H1 (cell line): Measurements from ENCODE around the gene TCEA2. TPM values are rescaled to one million over a fixed set of nuclear protein-coding genes. Genes with fewer than 3 reads are reported as not detected.

Source experiments
- CTCF ChIA-PET: fragments of 300-600 bp; sonication (Branson Sonifier 250); formaldehyde crosslinking; loops from one replicate; lab custom pipeline; 2021; ENCODE audit not compliant: partially characterized antibody; lab: Charles Lee
- POLR2A ChIA-PET: fragments of 300-600 bp; sonication (Branson Sonifier 250); formaldehyde crosslinking; loops from one replicate; lab custom pipeline; 2021; ENCODE audit warnings: inconsistent platforms; ENCODE audit not compliant: partially characterized antibody; lab: Charles Lee
- DNase-seq, 2 experiments: peaks; one replicate each; pipeline versions ENCODE4 v3.0.0 to v3.0.0-alpha.2; 2010 to 2022; ENCODE audit warnings: low spot score in 2 of 2, low read depth in 1 of 2, mixed read lengths in 1 of 2
- FAIRE-seq: peaks from 2 replicates; lab custom pipeline; 2011; peaks lifted over from hg19 to GRCh38; lab: Jason Lieb, UNC
- H2AFZ ChIP-seq: 2 replicates; pipeline ENCODE4 v1.8.1; 2012; ENCODE audit warnings: low read length, inconsistent platforms
- H2AK5ac ChIP-seq: 2 replicates; pipeline ENCODE4 v1.6.1; 2013; ENCODE audit warnings: low read depth, low read length
- H2BK120ac ChIP-seq: replicated peaks from 2 replicates; pipeline ENCODE3; 2013; ENCODE audit warnings: low read depth, low read length, inconsistent platforms
- H2BK12ac ChIP-seq: 2 replicates; pipeline ENCODE4 v1.6.1; 2013; ENCODE audit warnings: low read depth, low read length
- H2BK15ac ChIP-seq: 2 replicates; pipeline ENCODE4 v1.6.1; 2013; ENCODE audit warnings: low read length
- H2BK20ac ChIP-seq: 2 replicates; pipeline ENCODE4 v1.6.1; 2013; ENCODE audit warnings: low read length
- H2BK5ac ChIP-seq: 2 replicates; pipeline ENCODE4 v1.6.1; 2013; ENCODE audit warnings: low read depth, low read length
- H3K14ac ChIP-seq: 2 replicates; pipeline ENCODE4 v1.6.1; 2013; ENCODE audit warnings: inconsistent platforms; ENCODE audit not compliant: insufficient read length
- H3K18ac ChIP-seq: 2 replicates; pipeline ENCODE4 v1.6.1; 2013; ENCODE audit warnings: low read length; ENCODE audit errors: extremely low read depth
- H3K23ac ChIP-seq: 2 replicates; pipeline ENCODE4 v1.6.1; 2013; ENCODE audit warnings: inconsistent platforms; ENCODE audit not compliant: insufficient read length
- H3K23me2 ChIP-seq: 2 replicates; pipeline ENCODE4 v1.6.1; 2013; ENCODE audit warnings: low read depth, low read length
- H3K27ac ChIP-seq: 2 replicates; pipeline ENCODE4 v1.6.1; 2011; ENCODE audit warnings: low read depth, low read length, inconsistent platforms
- H3K27me3 ChIP-seq, 4 experiments: replicated peaks in 1 of 4; 1 replicate in 1 of 4; 2 replicates in 3 of 4; pipeline versions ENCODE4 v1.6.1 to v1.8.1; 2011 to 2013; ENCODE audit warnings: low read length in 3 of 4, mild to moderate bottlenecking in 3 of 4, inconsistent platforms in 2 of 4, mixed read lengths in 2 of 4, moderate library complexity in 1 of 4; ENCODE audit not compliant: control insufficient read depth in 3 of 4, insufficient read depth in 3 of 4; ENCODE audit errors: extremely low read depth in 1 of 4
- H3K36me3 ChIP-seq, 4 experiments: 2 replicates each; pipeline versions ENCODE4 v1.6.1 to v1.8.1; 2011 to 2013; ENCODE audit warnings: mild to moderate bottlenecking in 4 of 4, low read length in 3 of 4, moderate library complexity in 2 of 4, control low read depth in 1 of 4, inconsistent platforms in 1 of 4; ENCODE audit not compliant: insufficient read depth in 4 of 4, control insufficient read depth in 2 of 4
- H3K4ac ChIP-seq: replicated peaks from 2 replicates; pipeline ENCODE3; 2013; ENCODE audit warnings: low read length, low read depth, mixed read lengths, inconsistent platforms; ENCODE audit not compliant: insufficient read length
- H3K4me1 ChIP-seq, 4 experiments: replicated peaks in 1 of 4; 1 replicate in 1 of 4; 2 replicates in 3 of 4; pipeline versions ENCODE4 v1.6.1 to v1.8.1; 2011 to 2013; ENCODE audit warnings: low read length in 3 of 4, inconsistent platforms in 2 of 4, mixed read lengths in 1 of 4; ENCODE audit not compliant: insufficient read depth in 4 of 4, control insufficient read depth in 3 of 4
- H3K4me2 ChIP-seq, 2 experiments: 2 replicates each; pipeline versions ENCODE4 v1.6.1 to v1.8.1; 2011 to 2013; ENCODE audit warnings: low read depth in 2 of 2, low read length in 2 of 2, control low read depth in 1 of 2, inconsistent platforms in 1 of 2, mild to moderate bottlenecking in 1 of 2; ENCODE audit not compliant: insufficient read depth in 1 of 2
- H3K4me3 ChIP-seq, 4 experiments: fragments of 200-600, 300-600 bp in 1 of 4; sonication (generic), shearing (Covaris generic), sonication (Bioruptor Twin) in 1 of 4; 2 replicates each; pipeline versions ENCODE4 v1.5.1 to v1.8.1; 2011 to 2016; ENCODE audit warnings: low read length in 4 of 4, low read depth in 3 of 4, control low read depth in 2 of 4, inconsistent platforms in 2 of 4, mild to moderate bottlenecking in 2 of 4, mixed read lengths in 1 of 4, moderate library complexity in 1 of 4; ENCODE audit not compliant: insufficient read depth in 2 of 4; ENCODE audit errors: extremely low read depth in 1 of 4
- H3K56ac ChIP-seq: replicated peaks from 2 replicates; pipeline ENCODE3; 2013; ENCODE audit warnings: low read depth, mild to moderate bottlenecking, mixed read lengths, low read length, inconsistent platforms; ENCODE audit not compliant: insufficient read length
- H3K79me1 ChIP-seq: 2 replicates; pipeline ENCODE4 v1.6.1; 2013; ENCODE audit warnings: low read depth, low read length, control low read depth
- H3K79me2 ChIP-seq, 2 experiments: 2 replicates each; pipeline versions ENCODE4 v1.6.1 to v1.8.1; 2012 to 2013; ENCODE audit warnings: low read length in 2 of 2, mild to moderate bottlenecking in 2 of 2, inconsistent platforms in 1 of 2; ENCODE audit not compliant: insufficient read depth in 2 of 2, control insufficient read depth in 1 of 2
- H3K9ac ChIP-seq, 4 experiments: replicated peaks in 1 of 4; 1 replicate in 1 of 4; 2 replicates in 3 of 4; pipeline versions ENCODE4 v1.6.1 to v1.8.1; 2011 to 2013; ENCODE audit warnings: low read depth in 3 of 4, low read length in 3 of 4, control low read depth in 2 of 4, mild to moderate bottlenecking in 2 of 4, moderate library complexity in 2 of 4, inconsistent platforms in 1 of 4; ENCODE audit errors: extremely low read depth in 1 of 4
- H3K9me3 ChIP-seq, 2 experiments: 2 replicates each; pipeline versions ENCODE4 v1.6.1 to v1.8.1; 2012 to 2013; ENCODE audit warnings: mild to moderate bottlenecking in 2 of 2, moderate library complexity in 2 of 2, control low read depth in 1 of 2, inconsistent platforms in 1 of 2, low read depth in 1 of 2, low read length in 1 of 2, mixed read lengths in 1 of 2; ENCODE audit not compliant: insufficient read depth in 2 of 2
- H4K20me1 ChIP-seq, 2 experiments: replicated peaks in 1 of 2; 2 replicates each; pipeline versions ENCODE3 to v1.8.1; 2011 to 2013; ENCODE audit warnings: inconsistent platforms in 2 of 2, low read length in 2 of 2, mild to moderate bottlenecking in 1 of 2; ENCODE audit not compliant: insufficient read depth in 2 of 2, control insufficient read depth in 1 of 2
- H4K5ac ChIP-seq: 2 replicates; pipeline ENCODE4 v1.6.1; 2013; ENCODE audit warnings: low read length, low read depth, mixed read lengths, inconsistent platforms; ENCODE audit not compliant: insufficient read length
- H4K8ac ChIP-seq: 2 replicates; pipeline ENCODE4 v1.8.0; 2013; ENCODE audit warnings: mild to moderate bottlenecking, moderate library complexity, low read length, inconsistent platforms; ENCODE audit not compliant: insufficient read depth; ENCODE audit errors: extremely low read depth
- H4K91ac ChIP-seq: replicated peaks from 2 replicates; pipeline ENCODE3; 2013; ENCODE audit warnings: low read length, mixed read lengths, inconsistent platforms; ENCODE audit not compliant: insufficient read length
- CBX8 ChIP-seq: fragments of 300-800, 300-1000 bp; sonication (generic); IDR thresholded peaks from 2 replicates; pipeline ENCODE4 v1.7.1; 2016; ENCODE audit warnings: low read depth, low read length, borderline replicate concordance
- KDM1A ChIP-seq: fragments of 200-600, 300-600 bp; sonication (generic); IDR thresholded peaks from 2 replicates; pipeline ENCODE4 v1.7.1; 2016; ENCODE audit warnings: mild to moderate bottlenecking, low read length, borderline replicate concordance
- NRF1 ChIP-seq: IDR thresholded peaks from 2 replicates; pipeline ENCODE4 v1.6.1; 2011; ENCODE audit warnings: mild to moderate bottlenecking, low read depth, low read length, improper control_type of control experiment
- POLR2AphosphoS5 ChIP-seq: IDR thresholded peaks from 2 replicates; pipeline ENCODE4 v1.6.1; 2011; ENCODE audit warnings: low read depth, low read length
- SIX5 ChIP-seq: IDR thresholded peaks from 2 replicates; pipeline ENCODE4 v1.6.1; 2011; ENCODE audit warnings: mild to moderate bottlenecking, low read depth, low read length
- WGBS, 2 experiments: shearing (Covaris generic) in 1 of 2; methylation state at CpG; one replicate each; pipeline versions ENCODE4 v1.1.6 to v1.1.7; 2013 to 2015; ENCODE audit warnings: low lambda C conversion rate in 2 of 2, mixed read lengths in 2 of 2, inconsistent platforms in 1 of 2, low coverage in 1 of 2, missing lambda C conversion rate in 1 of 2; ENCODE audit not compliant: insufficient replicate concordance in 2 of 2, insufficient coverage in 1 of 2, insufficient read length in 1 of 2; ENCODE audit errors: extremely low coverage in 1 of 2, missing lambda C conversion rate in 1 of 2; 5-methylcytosine and 5-hydroxymethylcytosine counted together
- polyA plus RNA-seq, 7 experiments: library from polyadenylated mRNA; depleted of rRNA in 3 of 7; stranded (reverse) in 5 of 7; unstranded in 2 of 7; fragments of >200 nt in 5 of 7; fragments of 200-250 nt in 2 of 7; gene quantifications; 1 replicate in 5 of 7; 2 replicates in 1 of 7; 4 replicates in 1 of 7; pipeline versions ENCODE4 v1.2.1 to v1.2.3, GENCODE V29; 2011 to 2013; ENCODE audit warnings: missing spikeins in 2 of 7, mixed read lengths in 2 of 7
- total RNA-seq: library from RNA; stranded (reverse); fragmentation: NEBNext Ultra II Directional; extraction: Animal tissue kit (Norgen Biotek cat#: 25700); gene quantifications from 2 replicates; pipeline ENCODE4 v1.2.1, GENCODE V29; 2021

The TCEA2 gene
- total and polyA plus RNA-seq, 2 of the 8 experiments (the other 6 are each of a cell fraction or from before 2014, with no cell fraction given) = 41.4 to 42.3 TPM

DNA sequence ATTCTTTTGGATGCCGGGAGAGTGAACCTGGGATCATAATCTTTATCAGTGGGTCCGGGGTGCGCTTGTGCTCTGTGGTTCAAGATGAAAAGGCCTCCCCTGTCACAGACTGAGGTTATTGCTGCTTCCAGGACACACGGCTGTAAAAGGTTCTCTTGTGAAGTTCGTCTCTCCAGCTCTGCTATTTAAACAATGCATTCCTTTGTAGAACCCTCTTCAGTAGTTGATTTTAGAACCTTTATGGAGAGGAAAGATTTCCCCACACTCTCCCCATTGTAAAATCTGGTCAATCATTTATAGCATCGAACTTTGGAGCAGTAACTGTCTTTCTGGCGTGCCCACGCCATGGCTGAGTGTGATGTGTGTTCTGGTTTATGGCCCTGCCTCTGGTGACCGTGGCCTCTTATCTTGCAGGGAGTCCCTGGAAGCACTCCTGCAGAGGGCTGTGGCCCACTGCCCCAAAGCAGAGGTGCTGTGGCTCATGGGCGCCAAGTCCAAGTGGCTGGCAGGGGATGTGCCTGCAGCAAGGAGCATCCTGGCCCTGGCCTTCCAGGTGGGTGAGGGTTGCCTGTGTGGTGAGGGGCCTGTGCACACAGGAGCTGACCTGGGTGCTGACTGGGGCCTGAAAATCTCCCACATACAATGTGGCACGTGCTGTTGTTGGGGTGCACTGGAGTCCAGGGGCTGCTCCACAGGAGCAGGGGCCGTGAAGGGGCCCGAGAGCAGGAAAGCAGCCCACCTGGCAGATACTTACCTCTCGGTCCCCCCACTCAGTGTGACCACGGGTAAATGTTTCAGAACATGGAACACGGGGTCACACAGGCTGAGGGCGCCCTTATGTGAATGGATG, 38.6 kb upstream of the TCEA2 start:
- Histone ChIP-seq H3K36me3 (peaks cover 18 to 47% (median 45%) of the 10 kb centered on the region in 4 experiments), H4K5ac (no peak overlapping the region), H4K91ac (no peak overlapping the region), H3K4me3 (no peak overlapping the region), H3K23me2 (0 out of 2 replicates have a peak, but pooled peaks cover 4% of the 10 kb centered on the region), H4K8ac (no peak overlapping the region; the same call in 1 of the 2 replicates), H3K23ac (no peak overlapping the region), H4K20me1 (peaks cover 3 to 20% of the 10 kb centered on the region in 2 experiments), H3K4me1 (no peaks in the 10 kb centered on the region), H3K4me2 (no peak overlapping the region), H3K9ac (no peak overlapping the region), H2AK5ac (no peak overlapping the region), H2BK20ac (no peak overlapping the region), H3K9me3 (no peaks in the 10 kb centered on the region), H2BK5ac (no peak overlapping the region), H3K27me3 (no peaks in the 10 kb centered on the region), H2BK15ac (no peak overlapping the region), H2BK120ac (no peak overlapping the region), H3K4ac (no peak overlapping the region), H3K14ac (no peak overlapping the region), H2AFZ (no peak overlapping the region), H3K79me1 (peaks cover 10% of the 10 kb centered on the region), H3K27ac (no peak overlapping the region), H3K56ac (no peak overlapping the region), H3K79me2 (no peaks in the 10 kb centered on the region), H3K18ac (no peak overlapping the region), H2BK12ac (no peak overlapping the region)
- no peak for FAIRE-seq
- ChIA-PET CTCF (interaction anchor here (0.6 to 3.0 kb wide), 3 partner anchors 14 to 96 kb away, joined by 3 to 17 read pairs (median 5); no protein-coding TSS in a partner anchor), POLR2A (interaction anchor here (0.7 to 1.5 kb wide), 2 partner anchors 9 to 10 kb away, joined by 3 to 5 read pairs; no protein-coding TSS in a partner anchor)
- DNase-seq = no peak
- WGBS, 2 experiments = 90% methylated on average over 17 of the region's 17 CpGs; no CpG with 5 or more reads in 1 of the 2 experiments
- TF ChIP-seq SIX5 (no peak), KDM1A (no peak), NRF1 (no peak), CBX8 (no peak), POLR2AphosphoS5 (no peak)
